ENCODE results near the gene IGSF3. TPM values are rescaled to one million over a fixed set of nuclear protein-coding genes. Genes with fewer than 3 reads are reported as not detected.
A peak's percentile ranks its signal among the peaks of the same experiment; 100 is the strongest.
"Not testable (repeated sequence)": the region's sequence is repeated elsewhere in the genome, so short reads cannot be mapped to it uniquely, and the experiment has no call there.

The IGSF3 gene
- total RNA-seq, 1 donor from 2014 or later, result 2.5 TPM

DNA sequence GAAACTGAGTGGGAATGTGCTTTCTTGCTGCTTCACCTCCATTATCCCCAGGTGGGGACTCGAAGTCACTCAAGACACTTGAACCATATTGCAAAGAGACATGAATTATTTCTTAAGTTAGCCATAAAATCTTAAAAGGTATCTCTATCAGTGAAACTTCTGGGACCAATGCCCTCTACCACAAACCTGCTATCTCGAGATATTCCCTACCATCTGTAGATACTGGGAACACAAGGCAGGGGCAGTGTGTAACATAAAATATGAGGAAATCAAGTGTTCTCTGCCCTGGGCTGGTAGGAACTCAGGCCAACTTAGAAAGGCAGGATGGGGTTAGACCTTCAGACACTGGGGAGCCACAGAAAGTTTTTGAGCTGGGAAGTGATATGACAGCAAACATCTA, 95.4 kb downstream of the IGSF3 start:
- intact Hi-C loops (cut with DNase I), result no loop called here
- no peak for DNase-seq (ENCODE audit: low spot score)
- no peak for ATAC-seq

GRCh38 chr1:116571215-116571919, 96.2 kb downstream of the IGSF3 start:
- no peak for DNase-seq (ENCODE audit: low spot score)
- ATAC-seq, result peak; percentile 21
- intact Hi-C loops (cut with DNase I), result no loop called here

- ATAC-seq, result peak; percentile 95
- intact Hi-C loops (cut with DNase I), result no loop called here
- DNase-seq (ENCODE audit: low spot score), result peak; percentile 94
Observed at GRCh38 chr1:116570358-116571214, 96.9 kb downstream of the IGSF3 start, which contains the start of gene CD58. Gene CD58 (minus strand): TSS chr1:116571026. CDS start chr1:116570972, 54 bp downstream.

DNA sequence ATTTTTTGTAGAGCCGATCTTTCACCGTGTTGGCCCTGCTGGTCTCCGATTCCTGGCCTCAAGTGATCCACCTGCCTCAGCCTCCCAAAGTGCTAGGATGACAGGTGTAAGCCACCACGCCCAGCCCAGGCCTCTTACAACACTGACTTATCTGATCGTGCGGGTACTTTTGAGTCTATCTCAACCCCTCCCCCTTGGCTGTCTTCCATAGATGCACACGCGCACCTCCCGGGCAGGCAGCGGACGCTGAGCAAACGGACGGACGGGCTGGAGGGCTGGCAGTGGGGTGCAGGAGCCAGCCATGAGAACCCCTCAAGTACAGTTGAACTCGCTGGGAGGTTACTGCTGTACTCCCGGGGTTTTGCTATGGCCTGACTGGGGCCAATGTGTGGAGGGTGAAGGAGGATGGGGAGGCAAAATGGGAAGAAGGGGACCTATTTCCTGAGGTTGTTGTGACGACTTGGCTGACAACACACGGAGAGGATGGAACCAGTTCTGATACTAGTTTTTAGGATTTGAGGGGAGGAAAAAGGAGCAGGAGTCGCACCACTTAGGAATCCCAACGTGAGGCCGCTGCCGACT, 97.7 kb downstream of the IGSF3 start:
- DNase-seq (ENCODE audit: low spot score) (peak; percentile 64), ATAC-seq (peak; percentile 7)
- intact Hi-C loops (cut with DNase I), result no loop called here

- intact Hi-C loops (cut with DNase I), result no loop called here
- no peak for ATAC-seq
- DNase-seq (ENCODE audit: low spot score), result no peak
Observed at GRCh38 chr1:116569381-116569670, 98.2 kb downstream of the IGSF3 start.

DNA sequence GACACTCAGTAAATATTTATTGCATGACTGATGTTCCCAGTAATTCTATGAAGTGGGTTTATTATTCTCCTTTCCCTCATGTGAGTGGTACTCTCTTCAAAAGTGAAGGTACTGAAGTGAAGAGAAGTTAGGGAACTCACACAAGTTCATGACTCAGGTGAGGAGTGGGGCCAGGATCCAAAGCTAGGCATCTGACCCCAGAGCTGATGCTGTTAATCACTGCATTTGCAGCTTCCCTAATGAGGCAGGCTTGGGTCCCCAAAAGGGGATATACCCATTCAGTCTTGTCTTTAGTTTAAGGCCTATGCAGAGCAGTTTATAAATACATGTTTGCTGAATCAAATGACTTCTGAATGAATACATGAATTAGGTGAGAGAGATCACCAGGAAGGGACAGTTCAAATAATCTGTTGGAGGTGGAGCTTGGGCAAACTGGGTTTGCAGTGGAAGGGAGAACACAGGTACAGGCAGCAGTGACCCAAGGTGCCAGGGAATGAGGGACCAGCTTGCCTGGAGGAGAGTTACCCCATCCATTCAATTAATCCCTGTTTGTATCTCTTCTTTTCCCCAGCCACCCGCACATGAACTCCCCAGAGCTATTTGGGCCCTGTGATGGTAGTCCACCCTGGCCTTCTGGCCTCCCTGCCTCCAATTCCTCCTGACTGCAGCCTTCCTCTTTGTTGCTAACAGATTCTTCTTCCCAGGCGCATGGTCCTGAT, 98.7 kb downstream of the IGSF3 start:
- ATAC-seq (no peak), DNase-seq (ENCODE audit: low spot score) (no peak)
- intact Hi-C loops (cut with DNase I), result no loop called here

GRCh38 chr1:116567790-116568661, 99.5 kb downstream of the IGSF3 start:
- ATAC-seq (no peak), DNase-seq (ENCODE audit: low spot score) (no peak)
- intact Hi-C loops (cut with DNase I), result no loop called here

DNA sequence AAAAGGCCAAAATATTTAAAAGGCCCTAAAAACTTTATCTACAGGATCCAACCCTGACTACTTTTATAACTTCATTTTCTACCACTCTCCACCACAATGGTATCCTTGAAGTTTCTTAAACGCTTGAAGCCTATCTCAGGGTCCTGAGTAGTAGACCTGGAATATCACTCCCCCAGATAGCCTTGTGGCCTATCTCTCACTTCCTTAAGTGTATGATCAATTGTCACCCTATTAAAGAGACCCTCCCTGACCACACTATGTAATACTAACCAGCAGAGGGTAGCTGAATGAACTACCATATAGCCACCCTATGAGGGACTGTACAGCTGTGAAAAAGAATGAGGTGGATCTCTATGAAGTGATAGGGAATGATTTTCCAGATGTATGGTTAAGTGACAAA, 102.3 kb downstream of the IGSF3 start:
- DNase-seq (ENCODE audit: low spot score) (no peak), ATAC-seq (no peak)
- intact Hi-C loops (cut with DNase I), result no loop called here

DNA sequence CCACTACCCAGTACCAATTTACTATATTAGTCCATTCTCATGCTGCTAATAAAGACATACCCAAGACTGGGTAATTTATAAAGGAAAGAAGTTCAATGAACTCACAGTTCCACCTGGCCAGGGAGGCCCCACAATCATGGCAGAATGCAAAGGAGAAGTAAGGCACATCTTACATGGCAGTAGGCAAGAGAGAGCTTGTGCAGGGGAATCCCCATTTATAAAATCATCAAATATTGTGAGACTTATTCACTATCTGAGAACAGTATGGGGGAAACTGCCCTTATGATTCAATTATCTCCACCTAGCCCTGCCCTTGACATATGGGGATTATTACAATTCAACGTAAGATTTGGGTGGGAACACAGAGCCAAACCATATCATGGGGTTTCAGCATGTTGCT, 103.1 kb downstream of the IGSF3 start:
- no peak for DNase-seq (ENCODE audit: low spot score)
- no peak for ATAC-seq
- intact Hi-C loops (cut with DNase I), result no loop called here

- intact Hi-C loops (cut with DNase I); DNase-seq (ENCODE audit: low spot score); ATAC-seq: not testable (repeated sequence)
Observed at GRCh38 chr1:116562465-116562864, 105.1 kb downstream of the IGSF3 start.

- no peak for DNase-seq (ENCODE audit: low spot score)
- intact Hi-C loops (cut with DNase I), result no loop called here
- no peak for ATAC-seq
Observed at GRCh38 chr1:116561563-116561962, 106.0 kb downstream of the IGSF3 start.

DNA sequence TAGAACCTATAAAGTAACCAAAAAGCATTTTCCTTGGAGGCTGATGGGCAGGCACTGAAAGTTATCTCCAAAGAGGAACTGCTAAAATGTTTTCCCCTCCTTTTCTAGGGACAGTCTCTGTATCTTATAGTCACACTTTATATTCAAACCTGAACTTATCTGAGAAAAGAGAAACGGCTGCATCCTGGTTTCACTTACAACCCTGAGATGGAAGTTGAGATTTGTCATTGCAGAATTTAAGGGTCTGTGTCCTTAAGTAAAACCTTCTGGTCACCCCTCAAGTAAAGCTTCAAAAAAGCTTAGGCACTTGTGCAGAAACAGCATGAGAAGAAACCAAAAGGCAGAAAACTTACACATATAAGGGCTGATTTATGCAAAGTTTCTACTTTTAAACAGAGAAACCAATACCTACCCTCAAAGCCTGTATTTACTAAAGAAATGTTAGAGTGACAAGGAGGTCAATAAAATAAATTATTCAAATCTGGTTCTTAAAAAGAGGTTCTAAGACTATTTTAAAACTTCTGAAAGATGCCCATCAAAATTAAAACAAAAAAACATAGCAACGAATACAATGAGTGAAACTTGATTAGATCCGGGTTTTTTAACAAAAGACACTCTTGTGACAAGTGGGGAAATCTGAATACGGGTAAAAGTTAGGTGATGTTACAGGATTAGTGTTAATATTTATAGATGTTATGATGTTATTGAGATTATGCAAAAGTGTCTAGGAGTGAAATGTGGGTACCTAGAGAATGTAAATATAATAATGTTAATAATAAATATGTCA, 106.6 kb downstream of the IGSF3 start:
- intact Hi-C loops (cut with DNase I), result no loop called here
- no peak for ATAC-seq
- DNase-seq (ENCODE audit: low spot score), result no peak

- ATAC-seq, result no peak
- intact Hi-C loops (cut with DNase I), result no loop called here
- no peak for DNase-seq (ENCODE audit: low spot score)
Observed at GRCh38 chr1:116559304-116559761, 108.2 kb downstream of the IGSF3 start.

DNA sequence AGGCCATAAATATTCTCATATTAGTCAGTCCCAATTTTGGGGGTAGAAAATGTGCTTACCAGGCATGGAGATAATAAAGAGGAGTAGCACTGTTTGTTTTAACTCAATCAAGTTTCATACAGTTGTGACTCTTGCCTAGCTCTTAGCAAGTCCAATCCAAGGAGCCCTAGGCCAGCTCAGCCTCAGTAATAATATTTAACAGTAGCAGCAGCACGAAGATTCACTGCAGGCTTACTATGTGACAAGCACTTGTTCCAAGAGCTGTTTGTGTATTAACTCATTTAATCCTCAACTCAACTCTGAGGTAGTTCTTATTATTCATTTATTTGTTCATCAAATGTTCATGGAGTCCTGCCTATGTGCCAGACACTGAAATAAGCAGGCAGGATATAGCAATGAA, 109.0 kb downstream of the IGSF3 start:
- DNase-seq (ENCODE audit: low spot score), result no peak
- ATAC-seq, result no peak
- intact Hi-C loops (cut with DNase I), result no loop called here

GRCh38 chr1:116558140-116558549, 109.4 kb downstream of the IGSF3 start:
- intact Hi-C loops (cut with DNase I), result no loop called here
- DNase-seq (ENCODE audit: low spot score), result no peak
- no peak for ATAC-seq

DNA sequence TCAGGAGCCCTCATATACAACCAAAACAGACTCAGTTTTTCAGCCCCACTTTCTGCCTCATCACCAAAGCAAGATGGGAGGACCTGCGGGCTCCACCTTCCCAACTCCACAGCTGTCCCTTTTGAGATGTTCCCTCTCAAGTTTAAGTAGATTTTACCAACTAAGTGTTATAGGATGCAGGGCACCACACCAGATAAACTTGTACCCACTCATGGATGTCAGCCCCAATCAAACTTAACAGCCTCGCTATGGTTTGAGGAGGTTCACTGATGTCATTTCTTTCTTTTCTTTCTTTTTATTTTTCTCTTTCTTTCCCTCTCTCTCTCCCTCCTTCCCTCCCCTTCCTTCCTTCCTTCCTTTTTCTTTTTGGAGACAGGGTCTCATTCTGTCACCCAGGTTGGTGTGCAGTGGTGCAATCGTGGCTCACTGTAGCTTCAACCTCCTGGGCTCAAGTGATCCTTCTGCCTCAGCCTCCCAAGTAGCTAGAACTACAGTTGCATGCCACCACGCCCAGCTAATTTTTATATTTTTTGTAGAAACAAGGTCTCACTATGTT, 110.1 kb downstream of the IGSF3 start:
- intact Hi-C loops (cut with DNase I), result no loop called here
- no peak for DNase-seq (ENCODE audit: low spot score)

GRCh38 chr1:116556289-116557006, 111.1 kb downstream of the IGSF3 start:
- intact Hi-C loops (cut with DNase I), result no loop called here
- DNase-seq (ENCODE audit: low spot score) (no peak), ATAC-seq (peak; percentile 46)

More for the DNA sequence above, 110.1 kb downstream of the IGSF3 start:
- ATAC-seq, result no peak

Data from sciatic nerve (tissue), 2 donors.